GM18867 (cell line): ENCODE measurements around the gene C5orf46.
"Not testable (repeated sequence)": the region's sequence is repeated elsewhere in the genome, so short reads cannot be mapped to it uniquely, and the experiment has no call there.

ENCODE experiments used
- ATAC-seq: cut with Tn5 transposase; IDR thresholded peaks from one replicate; pipeline ENCODE4 v1.9.1; 2021; ENCODE audit warnings: mild to moderate bottlenecking, moderate library complexity; ENCODE audit not compliant: unreplicated experiment

C5orf46 gene

DNA sequence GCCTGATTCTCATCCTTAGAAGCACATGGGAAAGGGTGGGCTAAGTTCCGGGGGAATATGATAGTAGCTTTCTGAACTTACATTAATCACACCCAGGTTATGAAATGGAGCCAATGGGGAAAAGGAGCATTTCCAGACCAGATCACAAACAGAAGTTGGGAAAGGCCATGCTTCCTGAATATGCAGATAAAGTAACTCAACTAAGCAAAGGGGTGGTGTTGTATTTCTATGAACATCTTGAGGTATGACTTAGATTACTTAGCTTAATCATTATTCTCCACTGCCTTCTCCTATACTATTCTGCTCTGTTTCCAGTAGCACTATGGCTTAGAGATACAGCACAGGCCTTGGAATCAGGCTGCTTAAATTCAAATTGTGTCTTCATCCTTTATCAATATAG, 10.5 kb downstream of the C5orf46 start:
- ATAC-seq = no peak

DNA sequence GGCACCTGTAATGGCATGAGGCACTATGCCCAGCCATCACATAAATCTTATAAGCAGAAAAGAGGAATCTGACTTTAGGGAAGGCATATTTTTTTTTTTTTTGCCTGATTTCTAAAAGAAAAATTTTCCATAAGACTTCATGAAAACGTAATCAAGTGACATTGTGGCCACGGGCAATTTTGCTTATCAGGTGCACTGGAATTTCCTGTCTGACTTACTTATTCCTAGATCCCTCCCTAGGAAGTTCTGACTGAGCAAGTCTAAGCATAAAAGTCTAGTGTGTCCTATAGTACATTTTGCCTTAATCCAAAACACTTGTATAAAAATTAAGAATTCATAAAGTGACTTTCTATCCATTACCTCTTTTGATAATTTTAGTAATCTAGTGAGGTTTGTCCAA, 12.5 kb downstream of the C5orf46 start:
- ATAC-seq = no peak

- no peak for ATAC-seq
These were observed 13.5 kb downstream of the C5orf46 start for GRCh38 chr5:147892696-147893296.

DNA sequence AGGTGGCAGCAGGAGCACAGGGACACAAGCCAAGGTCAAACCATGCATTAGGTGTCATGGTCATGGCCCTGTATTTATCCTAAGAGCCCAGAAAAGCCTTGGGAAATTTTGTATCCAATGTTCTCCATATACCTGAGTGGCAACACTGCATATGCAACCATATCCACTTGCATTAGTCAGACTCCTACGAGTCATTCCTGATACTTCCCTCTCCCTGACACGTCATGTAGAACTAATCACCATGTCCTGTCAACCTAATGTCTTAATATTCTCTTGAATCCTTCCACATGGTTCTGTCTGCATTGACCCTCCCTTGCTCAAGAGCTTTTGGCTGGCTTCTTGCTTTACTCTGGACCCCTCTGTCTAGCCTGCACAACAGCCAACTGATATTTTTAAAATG, 18.4 kb downstream of the C5orf46 start:
- no peak for ATAC-seq

- ATAC-seq = no peak
These were observed 19.2 kb downstream of the C5orf46 start for GRCh38 chr5:147887026-147887627.

GRCh38 chr5:147882586-147883313, 23.6 kb downstream of the C5orf46 start:
- no peak for ATAC-seq

DNA sequence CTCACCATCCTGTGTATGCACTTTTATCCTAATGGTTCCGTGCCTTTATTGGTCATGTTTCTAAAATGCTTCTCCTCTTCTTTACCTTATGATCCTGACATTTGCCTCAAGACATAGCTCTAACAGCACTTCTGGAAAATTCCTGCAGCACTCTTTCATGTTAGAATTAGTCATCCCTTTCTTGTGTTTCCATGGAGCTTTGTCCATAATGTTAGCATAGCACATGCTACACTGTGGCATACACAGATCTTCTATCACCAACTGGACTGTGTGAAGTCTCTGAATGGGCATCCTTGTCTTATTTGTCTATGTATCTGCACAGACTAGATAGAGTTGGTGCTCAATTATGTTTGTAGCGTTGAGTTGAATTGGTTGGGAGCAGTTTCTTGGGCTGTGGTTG, 25.9 kb downstream of the C5orf46 start:
- no peak for ATAC-seq

DNA sequence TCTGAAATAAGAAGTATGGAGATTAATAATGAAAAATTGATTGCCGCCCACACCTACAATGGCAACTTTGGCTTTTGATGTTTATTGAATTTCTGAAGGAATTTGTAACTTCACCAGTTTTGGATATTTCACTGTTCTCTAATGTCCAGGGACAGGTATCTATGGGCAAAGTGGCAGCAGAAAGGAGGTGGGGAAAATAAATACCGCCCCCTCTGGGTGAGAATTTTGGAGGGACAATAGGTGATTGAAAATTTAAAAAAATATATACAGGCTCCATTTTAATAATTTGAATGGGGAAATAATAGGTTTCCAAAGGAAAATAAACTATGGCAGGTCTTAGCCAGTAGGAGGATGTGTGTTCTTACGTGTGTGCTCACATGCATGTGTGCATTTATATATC, 26.6 kb downstream of the C5orf46 start:
- ATAC-seq = no peak

DNA sequence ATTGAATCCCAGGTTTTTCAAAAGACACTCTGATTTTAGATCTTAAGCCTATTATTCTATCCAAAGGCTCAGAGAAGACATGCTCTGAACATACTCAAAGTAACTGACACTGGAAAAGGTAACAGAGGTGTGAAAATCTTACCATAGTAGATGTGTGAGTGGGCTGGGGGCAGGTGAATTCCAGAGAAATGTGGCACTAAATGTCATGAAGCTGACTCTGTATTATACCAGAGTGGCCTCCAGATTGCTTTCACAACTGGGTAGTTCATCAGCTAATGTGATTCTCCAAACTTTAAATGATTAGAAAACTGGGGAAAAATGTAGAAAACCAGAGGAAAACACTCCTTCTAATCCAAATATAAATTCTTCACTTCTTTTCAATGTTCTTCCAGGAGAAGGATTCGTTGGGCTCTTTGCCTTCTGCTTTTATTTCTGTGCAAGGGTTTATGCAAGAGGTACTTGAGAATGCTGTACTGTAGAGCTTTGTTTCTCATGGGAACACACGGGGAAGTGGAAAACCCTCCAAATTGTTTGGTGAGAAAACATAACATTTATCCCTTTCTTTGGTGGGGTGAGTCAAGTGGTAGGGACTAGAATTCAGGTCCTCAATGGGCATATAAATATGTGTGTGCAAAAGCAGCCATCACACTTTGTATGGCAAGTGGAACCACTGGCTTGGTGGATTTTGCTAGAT, 28.1 kb downstream of the C5orf46 start, which contains the start of gene SCGB3A2:
Gene SCGB3A2, plus strand, starts transcription at position 646 of the 694 bp plus-strand sequence. CDS start 93 bp downstream, outside the sequence.
- no peak for ATAC-seq

GRCh38 chr5:147876626-147877025, 29.7 kb downstream of the C5orf46 start:
- no peak for ATAC-seq

GRCh38 chr5:147876141-147876540, 30.2 kb downstream of the C5orf46 start:
- no peak for ATAC-seq

GRCh38 chr5:147874910-147875367, 31.4 kb downstream of the C5orf46 start:
- no peak for ATAC-seq

DNA sequence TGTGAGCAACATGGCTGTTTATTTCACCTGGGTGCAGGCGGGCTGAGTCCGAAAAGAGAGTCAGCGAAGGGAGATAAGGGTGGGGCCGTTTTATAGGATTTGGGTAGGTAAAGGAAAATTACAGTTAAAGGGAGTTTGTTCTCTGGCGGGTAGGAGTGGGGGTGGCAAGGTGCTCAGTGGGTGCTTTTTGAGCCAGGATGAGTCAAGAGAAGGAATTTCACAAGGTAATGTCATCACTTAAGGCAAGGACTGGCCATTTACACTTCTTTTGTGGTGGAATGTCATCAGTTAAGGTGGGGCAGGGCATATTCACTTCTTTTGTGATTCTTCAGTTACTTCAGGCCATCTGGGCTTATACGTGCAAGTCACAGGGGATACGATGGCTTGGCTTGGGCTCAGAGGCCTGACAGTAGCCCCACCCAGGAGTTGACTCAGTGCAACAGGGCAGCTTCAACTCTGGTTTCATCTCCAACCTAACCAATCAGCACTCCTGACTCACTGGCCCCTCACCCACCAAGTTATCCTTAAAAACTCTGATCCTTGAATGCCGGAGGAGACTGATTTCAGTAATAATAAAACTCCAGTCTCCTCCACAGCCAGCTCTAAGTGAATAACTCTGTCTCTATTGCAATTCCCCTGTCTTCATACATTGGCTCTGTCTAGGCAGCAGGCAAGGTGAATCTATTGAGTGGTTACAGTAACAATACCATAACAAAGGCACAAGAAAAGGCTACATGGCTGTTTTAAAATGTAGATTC, 32.0 kb downstream of the C5orf46 start:
- not testable (repeated sequence) for ATAC-seq

DNA sequence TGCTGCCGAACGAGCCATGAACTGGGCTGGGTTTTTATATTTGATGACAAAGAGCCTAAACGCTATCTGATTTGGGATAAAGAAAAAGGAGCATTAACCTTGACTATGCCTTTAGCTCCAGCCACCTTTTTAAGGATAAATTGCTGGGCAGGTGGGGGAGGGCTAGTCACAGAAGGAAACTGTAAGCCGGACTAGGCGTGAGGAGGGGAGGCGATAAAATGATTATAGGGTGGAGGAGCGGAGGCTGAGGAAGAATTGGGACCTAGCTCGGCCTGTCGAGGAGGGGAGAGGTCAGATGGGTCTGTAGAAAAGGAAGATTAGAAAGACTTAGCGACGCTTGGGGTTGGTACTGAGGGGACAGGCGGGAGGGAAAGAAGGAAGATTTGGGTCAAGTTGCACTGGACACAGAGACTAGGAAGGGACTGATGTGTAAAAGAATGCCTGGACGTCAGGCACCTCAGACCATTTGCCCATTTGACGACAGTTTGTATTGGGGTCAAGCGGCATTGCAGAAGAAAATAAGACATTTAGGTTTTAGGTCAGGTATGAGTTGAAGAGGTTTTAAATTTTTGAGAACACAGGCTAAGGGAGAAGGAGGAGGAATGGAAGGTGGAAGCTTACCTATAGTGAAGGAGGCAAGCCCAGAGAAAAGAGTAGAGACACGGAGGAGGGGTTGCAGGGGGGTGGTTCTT, 33.4 kb downstream of the C5orf46 start:
- not testable (repeated sequence) for ATAC-seq

- not testable (repeated sequence) for ATAC-seq
These were observed 34.3 kb downstream of the C5orf46 start for GRCh38 chr5:147871980-147872549.

GRCh38 chr5:147869892-147870291, 36.4 kb downstream of the C5orf46 start:
- ATAC-seq = not testable (repeated sequence)

DNA sequence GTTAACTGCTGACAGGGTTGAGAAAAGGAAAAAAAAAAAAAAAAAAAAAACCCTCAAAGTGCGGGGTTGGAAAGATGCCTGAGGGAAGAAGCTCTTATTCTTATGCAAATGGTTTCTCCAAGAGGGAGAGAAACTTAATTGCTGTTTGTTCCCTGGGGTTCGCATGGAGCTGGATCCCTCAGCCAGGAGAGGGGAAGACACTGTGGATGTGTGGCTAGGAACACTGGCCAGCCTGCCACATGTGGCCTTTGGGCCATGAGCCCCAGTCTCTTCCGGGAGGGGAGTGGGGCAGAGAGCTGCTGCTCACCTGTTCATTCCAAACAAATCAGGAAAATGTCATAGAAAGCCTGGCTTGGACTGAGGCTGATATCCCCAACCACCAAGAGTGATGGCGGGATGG, 37.2 kb downstream of the C5orf46 start:
- no peak for ATAC-seq

GRCh38 chr5:147863454-147864158, 42.7 kb downstream of the C5orf46 start:
- no peak for ATAC-seq

- no peak for ATAC-seq
These were observed 45.7 kb downstream of the C5orf46 start for GRCh38 chr5:147860641-147861025.
